ENCODE measurements around the gene MUC4. TPM values are rescaled to one million over a fixed set of nuclear protein-coding genes. Genes with fewer than 3 reads are reported as not detected.
A peak's percentile ranks its signal among the peaks of the same experiment; 100 is the strongest.
"Not testable (repeated sequence)": the region's sequence is repeated elsewhere in the genome, so short reads cannot be mapped to it uniquely, and the experiment has no call there.

MUC4 gene
- total and polyA plus RNA-seq, 5 donors: 0.02 to 0.12 TPM; not detected in 3

GRCh38 chr3:195719514-195720254 lies 92.0 kb downstream of the MUC4 start:
- H3K4me1 ChIP-seq (ENCODE audit: control insufficient read depth, insufficient read depth, low read length); DNase-seq; H3K27me3 ChIP-seq (ENCODE audit: control insufficient read depth, insufficient read depth); H3K9me3 ChIP-seq (ENCODE audit: control insufficient read depth, low read length); H3K27ac ChIP-seq (ENCODE audit: low read length); H3K4me3 ChIP-seq (ENCODE audit: low read length); ATAC-seq: not testable (repeated sequence)
- 92% methylated on average over 16 of the region's 16 CpGs for WGBS
- intact Hi-C loops (cut with DNase I): loop anchor here in 1 of 4 donors (10.0 kb wide), 1 partner anchor 105 kb away; no protein-coding TSS in a partner anchor

- H3K27ac ChIP-seq (ENCODE audit: low read length): no peak overlapping the region
- H3K4me1 ChIP-seq (ENCODE audit: control insufficient read depth, insufficient read depth, low read length): no peaks in the 10 kb centered on the region
- no peak for DNase-seq
- H3K4me3 ChIP-seq (ENCODE audit: low read length): no peak overlapping the region
- 61% methylated on average over 7 of the region's 7 CpGs for WGBS
- no peaks in the 10 kb centered on the region for H3K27me3 ChIP-seq (ENCODE audit: control insufficient read depth, insufficient read depth)
- intact Hi-C loops (cut with DNase I): no loop called here
- ATAC-seq: no peak
- no peaks in the 10 kb centered on the region for H3K9me3 ChIP-seq (ENCODE audit: control insufficient read depth, low read length)
Observed at GRCh38 chr3:195718477-195718984, 93.2 kb downstream of the MUC4 start.

GRCh38 chr3:195717852-195718476 lies 93.8 kb downstream of the MUC4 start:
- WGBS: 68% methylated on average over 5 of the region's 5 CpGs
- no peak overlapping the region for H3K27ac ChIP-seq (ENCODE audit: low read length)
- H3K4me1 ChIP-seq (ENCODE audit: control insufficient read depth, insufficient read depth, low read length): no peaks in the 10 kb centered on the region
- H3K9me3 ChIP-seq (ENCODE audit: control insufficient read depth, low read length): no peaks in the 10 kb centered on the region
- H3K27me3 ChIP-seq (ENCODE audit: control insufficient read depth, insufficient read depth): no peaks in the 10 kb centered on the region
- intact Hi-C loops (cut with DNase I): no loop called here
- H3K4me3 ChIP-seq (ENCODE audit: low read length): no peak overlapping the region
- ATAC-seq (no peak), DNase-seq (no peak)

- ATAC-seq: no peak
- H3K4me3 ChIP-seq (ENCODE audit: low read length): no peak overlapping the region
- H3K9me3 ChIP-seq (ENCODE audit: control insufficient read depth, low read length): no peaks in the 10 kb centered on the region
- no peak for DNase-seq
- intact Hi-C loops (cut with DNase I): no loop called here
- 73% methylated on average over 9 of the region's 9 CpGs for WGBS
- no peak overlapping the region for H3K27ac ChIP-seq (ENCODE audit: low read length)
- no peaks in the 10 kb centered on the region for H3K4me1 ChIP-seq (ENCODE audit: control insufficient read depth, insufficient read depth, low read length)
- no peaks in the 10 kb centered on the region for H3K27me3 ChIP-seq (ENCODE audit: control insufficient read depth, insufficient read depth)
Observed at GRCh38 chr3:195717416-195717815, 94.3 kb downstream of the MUC4 start.

GRCh38 chr3:195715583-195716266 lies 96.0 kb downstream of the MUC4 start:
- H3K4me3 ChIP-seq (ENCODE audit: low read length): no peak overlapping the region
- H3K4me1 ChIP-seq (ENCODE audit: control insufficient read depth, insufficient read depth, low read length): no peaks in the 10 kb centered on the region
- H3K27ac ChIP-seq (ENCODE audit: low read length): no peak overlapping the region
- DNase-seq (no peak), ATAC-seq (peak in 1 of 2 donors; percentile 11)
- H3K27me3 ChIP-seq (ENCODE audit: control insufficient read depth, insufficient read depth): no peaks in the 10 kb centered on the region
- intact Hi-C loops (cut with DNase I): no loop called here
- 86% methylated on average over 14 of the region's 14 CpGs for WGBS
- H3K9me3 ChIP-seq (ENCODE audit: control insufficient read depth, low read length): no peaks in the 10 kb centered on the region

GRCh38 chr3:195715134-195715533 lies 96.6 kb downstream of the MUC4 start:
- no peak for ATAC-seq
- H3K27ac ChIP-seq (ENCODE audit: low read length): no peak overlapping the region
- H3K27me3 ChIP-seq (ENCODE audit: control insufficient read depth, insufficient read depth): no peaks in the 10 kb centered on the region
- DNase-seq: no peak
- WGBS: 60% methylated on average over 4 of the region's 4 CpGs
- intact Hi-C loops (cut with DNase I): no loop called here
- no peak overlapping the region for H3K4me3 ChIP-seq (ENCODE audit: low read length)
- H3K9me3 ChIP-seq (ENCODE audit: control insufficient read depth, low read length): no peaks in the 10 kb centered on the region
- no peaks in the 10 kb centered on the region for H3K4me1 ChIP-seq (ENCODE audit: control insufficient read depth, insufficient read depth, low read length)

GRCh38 chr3:195714380-195715011 lies 97.2 kb downstream of the MUC4 start:
- 77% methylated on average over 6 of the region's 6 CpGs for WGBS
- peak in 2 of 3 donors; percentile 57 to 75 for DNase-seq
- Histone ChIP-seq H3K27ac (ENCODE audit: low read length) (no peak overlapping the region), H3K4me1 (ENCODE audit: control insufficient read depth, insufficient read depth, low read length) (no peaks in the 10 kb centered on the region), H3K4me3 (ENCODE audit: low read length) (no peak overlapping the region), H3K9me3 (ENCODE audit: control insufficient read depth, low read length) (no peaks in the 10 kb centered on the region), H3K27me3 (ENCODE audit: control insufficient read depth, insufficient read depth) (no peaks in the 10 kb centered on the region)
- ATAC-seq: peak; percentile 35 to 67
- intact Hi-C loops (cut with DNase I): no loop called here

GRCh38 chr3:195713150-195713549 lies 98.6 kb downstream of the MUC4 start:
- H3K4me1 ChIP-seq (ENCODE audit: control insufficient read depth, insufficient read depth, low read length); H3K27ac ChIP-seq (ENCODE audit: low read length); H3K27me3 ChIP-seq (ENCODE audit: control insufficient read depth, insufficient read depth); ATAC-seq; DNase-seq; intact Hi-C loops (cut with DNase I); H3K9me3 ChIP-seq (ENCODE audit: control insufficient read depth, low read length); H3K4me3 ChIP-seq (ENCODE audit: low read length): not testable (repeated sequence)
- 28% methylated on average over 8 of the region's 9 CpGs for WGBS

GRCh38 chr3:195712535-195712910 lies 99.2 kb downstream of the MUC4 start:
- H3K4me1 ChIP-seq (ENCODE audit: control insufficient read depth, insufficient read depth, low read length); H3K27me3 ChIP-seq (ENCODE audit: control insufficient read depth, insufficient read depth); DNase-seq; ATAC-seq; intact Hi-C loops (cut with DNase I); H3K4me3 ChIP-seq (ENCODE audit: low read length); H3K9me3 ChIP-seq (ENCODE audit: control insufficient read depth, low read length); H3K27ac ChIP-seq (ENCODE audit: low read length): not testable (repeated sequence)
- WGBS: 75% methylated on average over 8 of the region's 8 CpGs

GRCh38 chr3:195711813-195712534 lies 99.8 kb downstream of the MUC4 start:
- H3K9me3 ChIP-seq (ENCODE audit: control insufficient read depth, low read length): no peaks in the 10 kb centered on the region
- intact Hi-C loops (cut with DNase I): no loop called here
- no peaks in the 10 kb centered on the region for H3K27me3 ChIP-seq (ENCODE audit: control insufficient read depth, insufficient read depth)
- 87% methylated on average over 12 of the region's 12 CpGs for WGBS
- DNase-seq: no peak
- no peaks in the 10 kb centered on the region for H3K4me1 ChIP-seq (ENCODE audit: control insufficient read depth, insufficient read depth, low read length)
- no peak for ATAC-seq
- no peak overlapping the region for H3K4me3 ChIP-seq (ENCODE audit: low read length)
- H3K27ac ChIP-seq (ENCODE audit: low read length): no peak overlapping the region
